Epithelial cell of esophagus (primary cell): ENCODE measurements around the gene SPATA16.

ENCODE experiments used
- DNase-seq: peaks from one replicate; pipeline ENCODE4 v3.0.0; 2010; ENCODE audit warnings: low read depth
- H3K4me3 ChIP-seq: 2 replicates; pipeline ENCODE4 v1.5.1; 2011; ENCODE audit warnings: mild to moderate bottlenecking, low read length, control low read depth
- TF ChIP-seq, protein P1 (sequence below): IDR thresholded peaks from 2 replicates; pipeline ENCODE4 v1.5.1; 2011; ENCODE audit warnings: low read depth, mild to moderate bottlenecking, low read length, control low read depth, inconsistent platforms; ENCODE audit not compliant: insufficient read depth; ENCODE audit errors: missing control alignments

Gene SPATA16

DNA sequence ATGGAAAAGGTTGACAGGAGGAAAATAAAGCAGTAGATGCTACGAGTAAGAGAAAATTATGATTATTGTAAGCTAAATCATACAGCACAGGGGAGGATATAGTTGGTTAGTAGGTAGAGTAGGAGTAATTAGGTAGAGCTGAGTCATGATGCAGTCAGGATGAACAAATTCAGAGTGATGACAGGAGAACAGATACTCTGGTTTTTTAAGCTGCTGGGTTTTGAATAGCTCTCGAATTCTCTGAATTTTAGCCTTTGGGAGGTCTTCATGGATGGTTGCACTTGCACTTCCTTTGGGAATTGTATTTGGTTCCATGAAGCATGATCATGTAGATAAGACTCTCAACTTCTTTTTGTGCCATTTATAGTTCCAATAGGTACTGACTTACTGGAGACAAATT is 294.3 kb downstream of the SPATA16 start:
- peak; percentile 76 for DNase-seq

DNA sequence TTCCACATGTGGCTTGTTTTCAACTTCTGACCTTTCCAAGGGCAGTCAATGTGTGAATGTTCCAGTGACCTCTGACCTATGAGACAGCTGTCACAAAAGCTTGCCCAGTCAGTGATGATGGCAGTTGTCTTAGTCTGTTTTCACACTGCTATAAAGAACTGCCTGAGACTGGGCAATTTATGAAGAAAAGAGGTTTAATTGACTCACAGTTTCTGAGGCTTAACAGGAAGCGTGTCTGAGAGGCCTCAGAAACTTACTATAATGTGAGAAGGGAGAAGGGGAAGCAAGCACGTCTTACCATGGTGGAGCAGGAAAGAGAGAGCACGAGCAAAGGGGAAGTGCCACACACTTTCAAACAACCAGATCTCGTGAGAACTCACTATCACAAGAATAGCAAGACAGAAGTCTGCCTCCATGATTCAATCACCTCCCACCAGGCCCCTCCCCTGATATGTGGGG is 294.9 kb downstream of the SPATA16 start:
- no peak for DNase-seq
- TF ChIP-seq, protein P1, sequence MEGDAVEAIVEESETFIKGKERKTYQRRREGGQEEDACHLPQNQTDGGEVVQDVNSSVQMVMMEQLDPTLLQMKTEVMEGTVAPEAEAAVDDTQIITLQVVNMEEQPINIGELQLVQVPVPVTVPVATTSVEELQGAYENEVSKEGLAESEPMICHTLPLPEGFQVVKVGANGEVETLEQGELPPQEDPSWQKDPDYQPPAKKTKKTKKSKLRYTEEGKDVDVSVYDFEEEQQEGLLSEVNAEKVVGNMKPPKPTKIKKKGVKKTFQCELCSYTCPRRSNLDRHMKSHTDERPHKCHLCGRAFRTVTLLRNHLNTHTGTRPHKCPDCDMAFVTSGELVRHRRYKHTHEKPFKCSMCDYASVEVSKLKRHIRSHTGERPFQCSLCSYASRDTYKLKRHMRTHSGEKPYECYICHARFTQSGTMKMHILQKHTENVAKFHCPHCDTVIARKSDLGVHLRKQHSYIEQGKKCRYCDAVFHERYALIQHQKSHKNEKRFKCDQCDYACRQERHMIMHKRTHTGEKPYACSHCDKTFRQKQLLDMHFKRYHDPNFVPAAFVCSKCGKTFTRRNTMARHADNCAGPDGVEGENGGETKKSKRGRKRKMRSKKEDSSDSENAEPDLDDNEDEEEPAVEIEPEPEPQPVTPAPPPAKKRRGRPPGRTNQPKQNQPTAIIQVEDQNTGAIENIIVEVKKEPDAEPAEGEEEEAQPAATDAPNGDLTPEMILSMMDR = no peak
- no peak overlapping the region for H3K4me3 ChIP-seq

More for the DNA sequence above, 294.3 kb downstream of the SPATA16 start:
- no peak overlapping the region for H3K4me3 ChIP-seq
- TF ChIP-seq, protein P1 = no peak

DNA sequence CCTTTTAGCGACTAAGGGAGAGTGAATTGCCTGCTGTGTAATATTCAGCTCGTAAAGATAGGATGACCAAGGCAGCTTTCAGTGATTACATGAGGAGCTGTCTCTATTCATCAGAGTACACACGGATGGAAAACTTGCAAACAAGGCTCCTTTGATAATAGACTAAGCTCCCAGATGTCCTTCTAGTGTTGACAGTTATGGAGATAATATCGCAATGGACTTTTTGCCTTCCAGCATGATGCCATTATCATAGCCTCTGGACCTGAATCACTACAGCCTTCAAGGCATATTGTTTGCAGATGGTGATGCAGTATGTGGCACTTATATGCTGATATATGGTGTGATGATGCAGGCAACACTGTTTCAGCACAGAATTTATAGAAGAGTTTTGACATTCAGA is 296.6 kb downstream of the SPATA16 start:
- TF ChIP-seq, protein P1 = no peak
- no peak overlapping the region for H3K4me3 ChIP-seq
- DNase-seq = no peak

DNA sequence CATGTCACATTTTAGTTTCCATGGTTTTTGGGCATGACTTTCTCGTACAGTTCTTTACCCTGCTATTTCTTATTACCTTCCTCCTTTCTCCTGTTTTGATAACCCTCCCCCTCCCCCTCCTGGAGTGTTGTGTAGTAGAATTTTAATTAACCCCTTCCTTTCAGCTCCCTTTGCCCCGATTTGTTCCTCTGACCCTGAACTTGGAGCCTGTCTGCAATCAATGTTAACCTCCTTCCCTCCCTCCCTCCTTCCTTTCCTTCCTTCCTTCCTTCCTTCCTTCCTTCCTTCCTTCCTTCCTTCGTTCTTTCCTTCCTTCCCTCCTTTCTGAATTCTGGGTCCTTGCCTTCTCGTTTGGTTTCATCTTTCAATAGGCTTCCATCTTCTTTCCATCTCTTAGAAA is 300.1 kb downstream of the SPATA16 start:
- TF ChIP-seq, protein P1 = no peak
- DNase-seq = no peak
- no peak overlapping the region for H3K4me3 ChIP-seq

DNA sequence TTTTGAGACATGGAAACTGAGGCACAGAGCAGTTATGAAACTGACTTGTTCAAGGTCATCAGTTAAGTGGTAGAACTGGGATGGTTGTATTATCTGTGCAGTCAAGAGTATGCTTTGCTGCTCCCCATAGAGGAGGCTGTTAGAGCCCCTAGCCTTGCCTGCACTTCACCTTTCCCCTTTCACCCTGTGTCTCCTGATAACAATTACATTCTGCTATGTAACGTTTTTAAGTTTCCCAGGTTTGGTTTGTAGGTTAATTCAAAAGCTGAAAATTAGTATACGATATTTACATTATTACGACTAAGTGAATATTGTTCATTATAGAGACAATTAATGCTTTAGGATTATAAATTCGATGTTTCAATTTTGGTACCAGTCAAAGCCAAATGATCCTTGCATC is 300.6 kb downstream of the SPATA16 start:
- TF ChIP-seq, protein P1 = no peak
- no peak for DNase-seq
- no peak overlapping the region for H3K4me3 ChIP-seq

DNA sequence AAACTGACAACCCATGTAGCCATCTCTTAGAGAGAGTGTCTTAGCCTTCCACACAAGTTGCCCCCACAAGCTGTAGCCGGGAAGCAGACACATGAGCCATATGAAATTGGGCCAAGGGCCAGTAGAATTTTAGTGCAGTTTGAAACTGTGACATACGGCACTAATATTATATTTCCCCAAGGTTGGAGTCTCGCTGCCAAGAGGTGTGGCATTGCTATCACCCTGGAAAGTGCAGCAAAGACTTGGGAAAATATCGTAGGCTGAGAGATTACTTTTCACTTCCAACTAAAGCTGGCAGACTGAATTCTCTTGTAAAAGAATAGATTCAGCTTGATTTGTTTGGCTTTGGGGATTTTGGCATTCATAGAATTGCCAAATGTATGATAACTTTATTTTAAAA is 301.4 kb downstream of the SPATA16 start:
- TF ChIP-seq, protein P1 = no peak
- DNase-seq = no peak
- no peak overlapping the region for H3K4me3 ChIP-seq
